GM12872 (cell line): Measurements from ENCODE around the gene CORO2A.

Source experiments
- TF ChIP-seq, protein P1 (sequence below): IDR thresholded peaks from 3 replicates; pipeline ENCODE4 v1.5.1; 2011; ENCODE audit warnings: low read depth, mild to moderate bottlenecking, low read length, moderate library complexity; ENCODE audit not compliant: insufficient read depth

CORO2A gene

DNA sequence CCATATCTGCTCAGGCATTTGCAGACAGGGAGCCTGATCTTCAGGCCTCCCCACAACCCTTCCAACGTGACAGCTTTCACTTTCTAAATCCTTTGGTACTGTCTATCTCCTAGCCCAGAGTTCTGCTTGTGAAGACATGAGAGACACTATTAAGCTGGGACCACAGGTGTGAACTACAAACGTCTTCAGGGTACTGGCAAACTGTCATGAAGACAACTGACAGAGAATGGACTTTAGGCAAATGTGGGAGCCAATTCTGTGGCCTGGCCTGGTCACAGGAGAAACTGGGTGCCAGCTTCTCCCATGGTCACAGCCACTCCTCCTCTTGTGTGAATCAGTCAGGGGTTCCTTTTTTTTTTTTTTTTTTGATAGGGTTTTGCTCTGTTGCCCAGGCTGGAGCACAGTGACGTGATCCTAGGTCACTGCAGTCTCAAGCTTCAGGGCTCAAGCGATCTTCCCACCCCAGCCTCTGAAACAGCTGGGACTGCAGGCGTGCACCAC, 83.9 kb downstream of the CORO2A start:
- TF ChIP-seq, protein P1, sequence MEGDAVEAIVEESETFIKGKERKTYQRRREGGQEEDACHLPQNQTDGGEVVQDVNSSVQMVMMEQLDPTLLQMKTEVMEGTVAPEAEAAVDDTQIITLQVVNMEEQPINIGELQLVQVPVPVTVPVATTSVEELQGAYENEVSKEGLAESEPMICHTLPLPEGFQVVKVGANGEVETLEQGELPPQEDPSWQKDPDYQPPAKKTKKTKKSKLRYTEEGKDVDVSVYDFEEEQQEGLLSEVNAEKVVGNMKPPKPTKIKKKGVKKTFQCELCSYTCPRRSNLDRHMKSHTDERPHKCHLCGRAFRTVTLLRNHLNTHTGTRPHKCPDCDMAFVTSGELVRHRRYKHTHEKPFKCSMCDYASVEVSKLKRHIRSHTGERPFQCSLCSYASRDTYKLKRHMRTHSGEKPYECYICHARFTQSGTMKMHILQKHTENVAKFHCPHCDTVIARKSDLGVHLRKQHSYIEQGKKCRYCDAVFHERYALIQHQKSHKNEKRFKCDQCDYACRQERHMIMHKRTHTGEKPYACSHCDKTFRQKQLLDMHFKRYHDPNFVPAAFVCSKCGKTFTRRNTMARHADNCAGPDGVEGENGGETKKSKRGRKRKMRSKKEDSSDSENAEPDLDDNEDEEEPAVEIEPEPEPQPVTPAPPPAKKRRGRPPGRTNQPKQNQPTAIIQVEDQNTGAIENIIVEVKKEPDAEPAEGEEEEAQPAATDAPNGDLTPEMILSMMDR = no peak

DNA sequence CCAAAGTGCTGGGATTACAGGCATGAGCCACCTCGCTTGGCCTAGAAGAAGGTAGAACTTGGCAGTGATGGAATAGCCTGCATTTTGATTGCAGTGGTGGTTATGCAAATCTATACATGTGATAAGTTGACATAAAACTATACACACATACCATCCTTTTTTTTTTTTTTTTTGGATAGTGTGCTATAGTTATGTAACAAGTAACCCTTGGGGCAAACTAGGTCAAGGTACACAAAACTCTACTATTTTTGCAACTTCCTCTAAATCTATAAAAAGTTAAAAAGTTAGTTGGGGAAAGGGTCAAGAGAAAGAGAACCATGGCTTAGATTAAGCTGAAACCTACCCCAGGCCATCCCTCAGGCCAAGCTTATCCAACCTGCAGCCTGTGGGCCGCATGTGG, 84.5 kb downstream of the CORO2A start:
- TF ChIP-seq, protein P1 = no peak

DNA sequence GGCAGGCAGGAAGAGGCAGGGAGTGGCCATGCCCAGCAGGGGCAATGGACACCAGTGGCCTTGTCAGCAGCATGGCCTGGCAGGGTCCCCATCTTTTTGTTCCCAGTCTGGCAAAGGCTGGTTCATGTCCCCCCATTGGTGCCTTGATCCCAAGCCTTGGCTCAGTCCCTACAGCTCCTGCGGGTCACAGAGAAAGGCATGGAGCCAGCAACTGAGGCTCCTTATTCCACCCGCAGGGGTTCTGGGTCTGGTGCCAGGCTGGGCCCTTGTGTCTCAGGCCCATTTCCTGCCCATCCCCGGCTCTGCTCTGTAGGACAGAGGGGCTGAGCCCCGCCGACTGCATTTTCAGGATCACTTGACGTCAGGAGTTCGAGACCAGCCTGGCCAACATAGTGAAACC, 87.4 kb downstream of the CORO2A start:
- TF ChIP-seq, protein P1 = no peak

DNA sequence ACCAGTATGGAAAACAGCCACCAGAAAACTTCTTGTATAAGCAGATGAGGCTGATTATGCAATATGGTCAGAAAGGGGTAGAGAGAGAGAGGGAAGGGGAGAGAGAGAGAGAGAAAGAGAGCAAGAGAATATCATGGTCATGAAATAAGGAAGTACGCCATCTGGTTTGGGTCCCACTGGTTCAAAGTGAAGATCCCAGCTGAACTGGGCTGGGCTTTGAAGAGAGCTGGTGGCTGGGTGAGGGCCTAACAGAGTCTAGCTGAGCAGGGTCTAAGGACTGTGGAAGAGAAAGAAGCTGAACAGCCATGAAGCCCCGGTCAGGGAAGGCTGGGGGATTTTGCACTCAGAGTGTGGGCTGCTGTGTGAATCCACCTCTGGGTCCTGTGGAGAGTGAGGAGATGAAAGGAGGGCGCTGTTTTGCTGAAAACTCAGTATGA, 88.0 kb downstream of the CORO2A start:
- TF ChIP-seq, protein P1 = no peak

DNA sequence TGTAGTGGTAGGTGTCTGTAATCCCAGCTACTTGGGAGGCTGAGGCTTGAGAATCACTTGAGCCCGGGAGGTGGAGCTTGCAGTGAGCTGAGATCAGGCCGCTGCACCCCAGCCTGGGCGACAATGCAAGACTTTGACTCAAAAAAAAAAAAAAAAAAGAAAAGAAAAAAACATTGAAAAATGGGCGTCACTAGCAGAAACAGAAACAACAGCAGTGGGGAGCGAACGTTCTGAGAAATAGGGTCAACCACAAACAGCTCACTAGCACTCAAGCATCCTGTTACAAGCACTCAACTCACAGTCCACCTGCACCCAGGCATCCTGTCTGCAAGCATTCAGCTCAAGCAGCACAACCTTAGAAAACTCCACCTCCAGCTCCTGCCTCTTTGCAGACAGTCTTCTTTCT, 90.6 kb downstream of the CORO2A start:
- TF ChIP-seq, protein P1 = no peak

DNA sequence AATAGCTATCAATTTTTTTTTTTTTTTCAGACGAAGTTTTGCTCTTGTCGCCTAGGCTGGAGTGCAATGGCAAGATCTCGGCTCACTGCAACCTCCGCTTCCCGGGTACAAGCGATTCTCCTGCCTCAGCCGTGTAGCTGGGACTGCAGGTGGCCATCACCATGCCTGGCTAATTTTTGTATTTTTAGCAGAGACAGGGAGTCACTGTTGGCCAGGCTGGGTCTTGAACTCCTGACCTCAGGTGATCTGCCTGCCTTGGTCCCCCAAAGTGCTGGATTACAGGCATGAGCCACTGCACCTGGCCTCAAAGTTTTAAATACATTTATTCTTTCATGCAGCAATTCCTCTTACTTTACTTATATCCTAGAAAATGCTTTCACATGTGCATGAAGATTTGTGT, 91.0 kb downstream of the CORO2A start:
- TF ChIP-seq, protein P1 = no peak

DNA sequence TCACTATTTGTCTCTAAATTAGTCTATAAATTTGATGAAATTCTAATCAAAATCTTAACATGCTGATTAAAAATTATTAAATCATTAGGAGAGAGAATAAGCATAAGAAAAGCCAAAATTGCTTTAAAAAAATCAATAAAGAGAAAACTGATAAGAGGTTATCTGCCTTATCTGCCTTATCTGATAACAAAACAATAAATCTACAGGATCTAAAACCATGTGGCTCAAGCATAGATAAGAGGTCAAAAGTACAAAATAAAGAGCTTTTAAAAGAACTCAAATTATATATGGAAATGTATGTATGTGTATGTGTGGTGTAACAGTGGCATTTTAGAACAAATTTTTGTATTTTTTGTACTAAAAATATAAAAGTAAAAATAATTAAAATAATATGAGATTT, 92.0 kb downstream of the CORO2A start:
- TF ChIP-seq, protein P1 = no peak

DNA sequence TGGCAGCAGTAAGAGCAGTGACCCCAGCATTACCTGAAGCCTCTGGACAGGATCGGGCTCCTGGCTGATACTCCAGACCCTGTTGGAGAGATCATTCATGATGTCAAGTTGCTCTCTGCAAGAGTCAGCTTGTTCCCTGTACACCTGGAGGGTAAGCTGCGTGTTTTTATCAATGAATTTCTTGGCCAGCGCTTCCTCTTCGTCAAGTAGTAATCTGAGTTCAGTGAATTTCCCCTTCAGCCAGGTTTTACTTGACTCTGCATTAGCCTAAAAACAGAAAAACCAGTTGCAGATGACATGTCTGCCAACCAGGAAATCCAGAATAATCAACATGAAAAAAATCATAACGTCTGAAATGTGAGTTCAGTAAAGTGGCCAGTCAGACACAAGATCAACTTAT, 92.5 kb downstream of the CORO2A start:
- TF ChIP-seq, protein P1 = no peak
